HCT116 (cell line): ENCODE measurements around the gene ARHGEF1. TPM values are rescaled to one million over a fixed set of nuclear protein-coding genes. Genes with fewer than 3 reads are reported as not detected.

Experiments
- ATAC-seq: fragments of 200-7000 bp; cut with Tn5 transposase; 2 replicates; pipeline ENCODE4 v1.9.1; 2020; ENCODE audit warnings: mild to moderate bottlenecking, moderate library complexity
- BruUV-seq: library from RNA; stranded (reverse); fragments of 400-500 nt; replicated peaks from 2 replicates; lab custom pipeline; 2021; lab: Mats Ljungman, UMichigan
- CTCF ChIA-PET: fragments of 300-600 bp; sonication (Branson Sonifier 250); formaldehyde crosslinking; loops from one replicate; lab custom pipeline; 2021; ENCODE audit warnings: antibody characterized with exemption; lab: Charles Lee
- POLR2A ChIA-PET: fragments of 300-600, 350-600 bp; sonication (Branson Sonifier 250); formaldehyde crosslinking; loops from one replicate; lab custom pipeline; 2021; ENCODE audit warnings: antibody characterized with exemption; lab: Charles Lee
- RAD21 ChIA-PET, 2 experiments: fragments of 300-600 bp; sonication (Branson Sonifier 250); formaldehyde crosslinking; loops; one replicate each; lab custom pipeline; 2023; ENCODE audit warnings: low total read pairs in 2 of 2; ENCODE audit not compliant: uncharacterized antibody in 2 of 2, unreplicated experiment in 2 of 2, low non-redundant PET in 1 of 2; lab: Charles Lee
- DNase-seq: peaks from one replicate; pipeline ENCODE4 v3.0.0-alpha.2; 2010; ENCODE audit warnings: low read depth, low spot score
- H2AFZ ChIP-seq: fragments of 200-600 bp; shearing (Covaris generic), sonication (generic); 2 replicates; pipeline ENCODE4 v1.6.1; 2017; ENCODE audit warnings: low read depth, mixed run types, mixed read lengths, antibody characterized with exemption, low read length; ENCODE audit not compliant: poor library complexity, severe bottlenecking
- H3K27ac ChIP-seq: 2 replicates; pipeline ENCODE4 v1.5.1; 2012; ENCODE audit warnings: low read depth, low read length
- H3K27me3 ChIP-seq: fragments of 200-600 bp; sonication (generic); 2 replicates; pipeline ENCODE4 v1.6.1; 2016; ENCODE audit warnings: mixed run types, low read length, mixed read lengths; ENCODE audit not compliant: insufficient read depth
- H3K36me3 ChIP-seq, 2 experiments: fragments of 200-500 bp in 1 of 2; fragments of 200-600 bp in 1 of 2; sonication (Bioruptor generic) in 1 of 2; sonication (generic) in 1 of 2; 2 replicates each; pipeline versions ENCODE4 v1.5.1 to v1.6.1; 2014 to 2016; ENCODE audit warnings: low read length in 2 of 2, inconsistent platforms in 1 of 2, mixed read lengths in 1 of 2, mixed run types in 1 of 2; ENCODE audit not compliant: insufficient read depth in 2 of 2, control insufficient read depth in 1 of 2
- H3K4me1 ChIP-seq, 2 experiments: fragments of 200-600 bp in 1 of 2; sonication (generic) in 1 of 2; 2 replicates each; pipeline versions ENCODE4 v1.5.1 to v1.6.1; 2012 to 2017; ENCODE audit warnings: low read length in 2 of 2, inconsistent platforms in 1 of 2, mild to moderate bottlenecking in 1 of 2, mixed read lengths in 1 of 2, mixed run types in 1 of 2, moderate library complexity in 1 of 2; ENCODE audit not compliant: insufficient read depth in 2 of 2, control insufficient read depth in 1 of 2
- H3K4me2 ChIP-seq: fragments of 200-600 bp; sonication (generic); 2 replicates; pipeline ENCODE4 v1.6.1; 2017; ENCODE audit warnings: mixed run types, low read length, mixed read lengths
- H3K4me3 ChIP-seq, 2 experiments: fragments of 200-600 bp in 1 of 2; sonication (generic) in 1 of 2; replicated peaks in 1 of 2; 2 replicates each; pipeline ENCODE4 v1.5.1; 2011 to 2016; ENCODE audit warnings: low read length in 2 of 2, control low read depth in 1 of 2, low read depth in 1 of 2, mild to moderate bottlenecking in 1 of 2, mixed read lengths in 1 of 2, mixed run types in 1 of 2
- H3K79me2 ChIP-seq: fragments of 200-600 bp; sonication (generic); 2 replicates; pipeline ENCODE4 v1.6.1; 2017; ENCODE audit warnings: mild to moderate bottlenecking, mixed run types, low read length, moderate library complexity, mixed read lengths; ENCODE audit not compliant: insufficient read depth
- H3K9ac ChIP-seq: fragments of 200-600 bp; sonication (generic); 2 replicates; pipeline ENCODE4 v1.6.1; 2016; ENCODE audit warnings: low read length, mixed read lengths
- H3K9me2 ChIP-seq: fragments of 200-600 bp; sonication (generic), shearing (Covaris generic); 2 replicates; pipeline ENCODE4 v1.6.1; 2017; ENCODE audit warnings: mixed run types, mild to moderate bottlenecking, moderate library complexity; ENCODE audit not compliant: insufficient read depth
- H3K9me3 ChIP-seq, 2 experiments: fragments of 200-500 bp in 1 of 2; fragments of 200-600 bp in 1 of 2; sonication (Bioruptor generic) in 1 of 2; sonication (generic) in 1 of 2; 2 replicates each; pipeline ENCODE4 v1.6.1; 2014 to 2017; ENCODE audit warnings: low read length in 2 of 2, mixed read lengths in 2 of 2, inconsistent platforms in 1 of 2, low read depth in 1 of 2, mild to moderate bottlenecking in 1 of 2, mixed run types in 1 of 2, moderate library complexity in 1 of 2; ENCODE audit not compliant: control insufficient read depth in 1 of 2, insufficient read depth in 1 of 2
- H4K20me1 ChIP-seq: fragments of 200-600 bp; sonication (generic), shearing (Covaris generic); 2 replicates; pipeline ENCODE4 v1.6.1; 2017; ENCODE audit warnings: mixed run types, mild to moderate bottlenecking, moderate library complexity; ENCODE audit not compliant: insufficient read depth
- CBX3 ChIP-seq: IDR thresholded peaks from 2 replicates; pipeline ENCODE4 v1.6.1; 2012; ENCODE audit warnings: low read depth
- EGR1 ChIP-seq: IDR thresholded peaks from 2 replicates; pipeline ENCODE4 v1.6.1; 2012; ENCODE audit warnings: low read depth
- EZH2 ChIP-seq: fragments of 200-600 bp; sonication (generic); IDR thresholded peaks from 2 replicates; pipeline ENCODE4 v1.6.1; 2017; ENCODE audit warnings: antibody characterized with exemption, mixed run types
- FOSL1 ChIP-seq: IDR thresholded peaks from 2 replicates; pipeline ENCODE4 v1.6.1; 2012; ENCODE audit warnings: low read depth
- JUND ChIP-seq: IDR thresholded peaks from 2 replicates; pipeline ENCODE4 v1.6.1; 2012
- POLR2A ChIP-seq: IDR thresholded peaks from 2 replicates; pipeline ENCODE4 v1.7.0; 2011; ENCODE audit warnings: borderline replicate concordance; ENCODE audit not compliant: insufficient read depth, insufficient read length; ENCODE audit errors: extremely low read depth
- POLR2AphosphoS5 ChIP-seq: IDR thresholded peaks from 2 replicates; pipeline ENCODE4 v1.6.1; 2011; ENCODE audit warnings: mild to moderate bottlenecking, low read depth, low read length, moderate library complexity
- SIN3A ChIP-seq: IDR thresholded peaks from 2 replicates; pipeline ENCODE4 v1.6.1; 2012; ENCODE audit warnings: low read depth
- SP1 ChIP-seq: IDR thresholded peaks from 2 replicates; pipeline ENCODE4 v1.6.1; 2012; ENCODE audit warnings: low read depth
- SRF ChIP-seq: IDR thresholded peaks from 2 replicates; pipeline ENCODE4 v1.6.1; 2012; ENCODE audit warnings: low read depth
- TCF7L2 ChIP-seq: IDR thresholded peaks from 2 replicates; pipeline ENCODE4 v1.7.0; 2011; ENCODE audit warnings: borderline replicate concordance, inconsistent platforms; ENCODE audit not compliant: insufficient read depth, insufficient read length; ENCODE audit errors: extremely low read depth
- YY1 ChIP-seq: IDR thresholded peaks from 2 replicates; pipeline ENCODE4 v1.6.1; 2011; ENCODE audit warnings: low read length, low read depth, moderate library complexity, mild to moderate bottlenecking; ENCODE audit not compliant: insufficient replicate concordance; ENCODE audit errors: extremely low read depth
- ZBTB33 ChIP-seq: IDR thresholded peaks from 2 replicates; pipeline ENCODE4 v1.6.1; 2011; ENCODE audit warnings: mild to moderate bottlenecking, low read length, moderate library complexity; ENCODE audit not compliant: insufficient replicate concordance; ENCODE audit errors: extremely low read depth
- ZNF274 ChIP-seq: fragments of 200-500 bp; sonication (Bioruptor generic); IDR thresholded peaks from 2 replicates; pipeline ENCODE4 v1.6.1; 2014; ENCODE audit warnings: mild to moderate bottlenecking, low read depth, low read length, inconsistent platforms
- intact Hi-C: fragments of 100-400 bp; cut with micrococcal nuclease; formaldehyde crosslinking; loops from 2 replicates; pipeline ENCODE4 v1.10.0; 2022
- total RNA-seq: library from RNA; stranded (reverse); gene quantifications from one replicate; pipeline ENCODE4 v1.2.1, GENCODE V29; 2021; ENCODE audit not compliant: unreplicated experiment
- TF ChIP-seq, protein P1 (sequence below): IDR thresholded peaks from 2 replicates; pipeline ENCODE4 v1.6.1; 2012
- TF ChIP-seq, protein P2 (sequence below): IDR thresholded peaks from 2 replicates; pipeline ENCODE4 v1.6.1; 2012; ENCODE audit warnings: low read depth

ARHGEF1 gene
- total RNA-seq, 1 experiment from 2014 or later = 110 TPM

- Histone ChIP-seq H4K20me1 (no peaks in the 10 kb centered on the region), H3K9me2 (no peaks in the 10 kb centered on the region), H3K9ac (no peak overlapping the region), H3K27ac (no peak overlapping the region), H3K36me3 (no peaks in the 10 kb centered on the region), H3K9me3 (no peaks in the 10 kb centered on the region), H2AFZ (no peak overlapping the region), H3K4me3 (no peak overlapping the region), H3K27me3 (no peaks in the 10 kb centered on the region), H3K79me2 (no peaks in the 10 kb centered on the region), H3K4me2 (peak overlapping the region; percentile 96), H3K4me1 (peaks cover 17 to 28% of the 10 kb centered on the region in 2 experiments)
- CTCF ChIA-PET = interaction anchor here (1.6 kb wide), 1 partner anchor 39 kb away, joined by 4 read pairs; no protein-coding TSS in a partner anchor
- no TSS peak for BruUV-seq
- intact Hi-C loops = loop anchor here (5.0 kb wide), 1 partner anchor 45 kb away; the partner anchor contains the start of gene ARHGEF1
- ATAC-seq (no peak), DNase-seq (no peak)
- no peak for TF ChIP-seq SRF
- TF ChIP-seq, protein P1, sequence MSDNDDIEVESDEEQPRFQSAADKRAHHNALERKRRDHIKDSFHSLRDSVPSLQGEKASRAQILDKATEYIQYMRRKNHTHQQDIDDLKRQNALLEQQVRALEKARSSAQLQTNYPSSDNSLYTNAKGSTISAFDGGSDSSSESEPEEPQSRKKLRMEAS = no peak
- TF ChIP-seq TCF7L2 = no peak
- no peak for TF ChIP-seq SP1
- no peak for TF ChIP-seq CBX3
- no peak for TF ChIP-seq ZNF274
- TF ChIP-seq YY1 = no peak
- no peak for TF ChIP-seq POLR2A
- TF ChIP-seq JUND = no peak
- no peak for TF ChIP-seq EZH2
- no peak for TF ChIP-seq POLR2AphosphoS5
- no peak for TF ChIP-seq EGR1
- no peak for TF ChIP-seq SIN3A
- TF ChIP-seq, protein P2, sequence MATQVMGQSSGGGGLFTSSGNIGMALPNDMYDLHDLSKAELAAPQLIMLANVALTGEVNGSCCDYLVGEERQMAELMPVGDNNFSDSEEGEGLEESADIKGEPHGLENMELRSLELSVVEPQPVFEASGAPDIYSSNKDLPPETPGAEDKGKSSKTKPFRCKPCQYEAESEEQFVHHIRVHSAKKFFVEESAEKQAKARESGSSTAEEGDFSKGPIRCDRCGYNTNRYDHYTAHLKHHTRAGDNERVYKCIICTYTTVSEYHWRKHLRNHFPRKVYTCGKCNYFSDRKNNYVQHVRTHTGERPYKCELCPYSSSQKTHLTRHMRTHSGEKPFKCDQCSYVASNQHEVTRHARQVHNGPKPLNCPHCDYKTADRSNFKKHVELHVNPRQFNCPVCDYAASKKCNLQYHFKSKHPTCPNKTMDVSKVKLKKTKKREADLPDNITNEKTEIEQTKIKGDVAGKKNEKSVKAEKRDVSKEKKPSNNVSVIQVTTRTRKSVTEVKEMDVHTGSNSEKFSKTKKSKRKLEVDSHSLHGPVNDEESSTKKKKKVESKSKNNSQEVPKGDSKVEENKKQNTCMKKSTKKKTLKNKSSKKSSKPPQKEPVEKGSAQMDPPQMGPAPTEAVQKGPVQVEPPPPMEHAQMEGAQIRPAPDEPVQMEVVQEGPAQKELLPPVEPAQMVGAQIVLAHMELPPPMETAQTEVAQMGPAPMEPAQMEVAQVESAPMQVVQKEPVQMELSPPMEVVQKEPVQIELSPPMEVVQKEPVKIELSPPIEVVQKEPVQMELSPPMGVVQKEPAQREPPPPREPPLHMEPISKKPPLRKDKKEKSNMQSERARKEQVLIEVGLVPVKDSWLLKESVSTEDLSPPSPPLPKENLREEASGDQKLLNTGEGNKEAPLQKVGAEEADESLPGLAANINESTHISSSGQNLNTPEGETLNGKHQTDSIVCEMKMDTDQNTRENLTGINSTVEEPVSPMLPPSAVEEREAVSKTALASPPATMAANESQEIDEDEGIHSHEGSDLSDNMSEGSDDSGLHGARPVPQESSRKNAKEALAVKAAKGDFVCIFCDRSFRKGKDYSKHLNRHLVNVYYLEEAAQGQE = no peak
- TF ChIP-seq ZBTB33 = no peak
- no peak for TF ChIP-seq FOSL1
- POLR2A ChIA-PET = no interaction called here
- RAD21 ChIA-PET = no interaction called here
These were observed 43.9 kb downstream of the ARHGEF1 start for GRCh38 chr19:41926763-41927496.
